HG03469 (cell line): ENCODE measurements around the gene DAO.
"Not testable (repeated sequence)": the region's sequence is repeated elsewhere in the genome, so short reads cannot be mapped to it uniquely, and the experiment has no call there.

ENCODE experiments used
- ATAC-seq: cut with Tn5 transposase; IDR thresholded peaks from one replicate; pipeline ENCODE4 v1.9.1; 2021; ENCODE audit warnings: mild to moderate bottlenecking, moderate library complexity, moderate number of reproducible peaks; ENCODE audit not compliant: unreplicated experiment

Gene DAO

GRCh38 chr12:108849660-108850059, 30.2 kb upstream of the DAO start:
- ATAC-seq: no peak

GRCh38 chr12:108850854-108851573, 28.9 kb upstream of the DAO start:
- no peak for ATAC-seq

GRCh38 chr12:108852674-108853309, 27.1 kb upstream of the DAO start:
- ATAC-seq: no peak

- ATAC-seq: no peak
Measured at GRCh38 chr12:108853426-108853825, 26.5 kb upstream of the DAO start.

GRCh38 chr12:108853981-108854446, 25.9 kb upstream of the DAO start:
- ATAC-seq: no peak

GRCh38 chr12:108854451-108855283, 25.2 kb upstream of the DAO start:
- ATAC-seq: no peak

- no peak for ATAC-seq
Measured at GRCh38 chr12:108855284-108856169, 24.4 kb upstream of the DAO start.

GRCh38 chr12:108856170-108856427, 23.8 kb upstream of the DAO start:
- no peak for ATAC-seq

GRCh38 chr12:108856428-108857157, 23.3 kb upstream of the DAO start:
- peak; percentile 15 for ATAC-seq

- ATAC-seq: no peak
Measured at GRCh38 chr12:108857158-108857407, 22.8 kb upstream of the DAO start.

- no peak for ATAC-seq
Measured at GRCh38 chr12:108858311-108859074, 21.4 kb upstream of the DAO start.

- not testable (repeated sequence) for ATAC-seq
Measured at GRCh38 chr12:108859141-108859922, 20.6 kb upstream of the DAO start.

GRCh38 chr12:108859923-108860291, 20.0 kb upstream of the DAO start:
- ATAC-seq: no peak

GRCh38 chr12:108860443-108860842, 19.4 kb upstream of the DAO start:
- no peak for ATAC-seq

- ATAC-seq: no peak
Measured at GRCh38 chr12:108861878-108862587, 17.9 kb upstream of the DAO start.

GRCh38 chr12:108862588-108862959, 17.3 kb upstream of the DAO start:
- ATAC-seq: no peak

- ATAC-seq: no peak
Measured at GRCh38 chr12:108865169-108865568, 14.7 kb upstream of the DAO start.

- not testable (repeated sequence) for ATAC-seq
Measured at GRCh38 chr12:108866083-108866482, 13.8 kb upstream of the DAO start.
